ENCODE data around the gene RALGPS1. TPM values are rescaled to one million over a fixed set of nuclear protein-coding genes. Genes with fewer than 3 reads are reported as not detected.

RALGPS1 gene
- total and polyA plus RNA-seq, 2 of the 8 experiments (the other 6 are each of a cell fraction or from before 2014, with no cell fraction given): 20.0 to 23.5 TPM

GRCh38 chr9:127139775-127140174 lies 225.2 kb downstream of the RALGPS1 start:
- H4K20me1 ChIP-seq (replicated peaks in 1 of 2; ENCODE audit: control insufficient read depth in 1 of 2, insufficient read depth in 2 of 2, low read length in 2 of 2): no peaks in the 10 kb centered on the region
- H3K23me2 ChIP-seq (ENCODE audit: low read depth, low read length): no peaks in the 10 kb centered on the region
- H3K56ac ChIP-seq (replicated peaks; ENCODE audit: insufficient read length, low read depth, low read length): no peak overlapping the region
- H3K14ac ChIP-seq (ENCODE audit: insufficient read length): no peak overlapping the region
- H3K9me3 ChIP-seq (ENCODE audit: insufficient read depth in 2 of 2, low read depth in 1 of 2, low read length in 1 of 2): no peaks in the 10 kb centered on the region
- H3K36me3 ChIP-seq (ENCODE audit: control insufficient read depth in 2 of 4, insufficient read depth in 4 of 4, low read length in 3 of 4): no peaks in the 10 kb centered on the region
- no peak overlapping the region for H2BK120ac ChIP-seq (replicated peaks; ENCODE audit: low read depth, low read length)
- H4K91ac ChIP-seq (replicated peaks; ENCODE audit: insufficient read length, low read length): no peak overlapping the region
- H3K4me3 ChIP-seq (ENCODE audit: extremely low read depth in 1 of 4, insufficient read depth in 2 of 4, low read depth in 3 of 4, low read length in 4 of 4): no peak overlapping the region
- H4K5ac ChIP-seq (ENCODE audit: insufficient read length, low read depth, low read length): no peak overlapping the region
- H3K4me2 ChIP-seq (ENCODE audit: insufficient read depth in 1 of 2, low read depth in 2 of 2, low read length in 2 of 2): no peak overlapping the region
- ChIA-PET CTCF (ENCODE audit: partially characterized antibody) (interaction anchor here (0.8 to 1.3 kb wide), 2 partner anchors 9 to 199 kb away, joined by 3 to 4 read pairs; no protein-coding TSS in a partner anchor), POLR2A (ENCODE audit: partially characterized antibody) (interaction anchor here (2.4 kb wide), 1 partner anchor 11 kb away, joined by 10 read pairs; no protein-coding TSS in a partner anchor)
- no peak overlapping the region for H3K23ac ChIP-seq (ENCODE audit: insufficient read length)
- DNase-seq (ENCODE audit: low read depth in 1 of 2, low spot score in 2 of 2): no peak
- no peak overlapping the region for H4K8ac ChIP-seq (ENCODE audit: extremely low read depth, insufficient read depth, low read length)
- no peak overlapping the region for H2BK15ac ChIP-seq (ENCODE audit: low read length)
- WGBS, 2 experiments (ENCODE audit: extremely low coverage in 1 of 2, insufficient coverage in 1 of 2, insufficient read length in 1 of 2, insufficient replicate concordance in 2 of 2, low coverage in 1 of 2, low lambda C conversion rate in 2 of 2, missing lambda C conversion rate in 1 of 2): 86% methylated on average over 6 of the region's 6 CpGs; no CpG with 5 or more reads in 1 of the 2 experiments
- no peak overlapping the region for H2AFZ ChIP-seq (ENCODE audit: low read length)
- no peak overlapping the region for H2AK5ac ChIP-seq (ENCODE audit: low read depth, low read length)
- no peaks in the 10 kb centered on the region for H3K79me2 ChIP-seq (ENCODE audit: control insufficient read depth in 1 of 2, insufficient read depth in 2 of 2, low read length in 2 of 2)
- H3K4ac ChIP-seq (replicated peaks; ENCODE audit: insufficient read length, low read depth, low read length): no peak overlapping the region
- H3K18ac ChIP-seq (ENCODE audit: extremely low read depth, low read length): no peak overlapping the region
- peaks cover 0 to 8% (median 6%) of the 10 kb centered on the region in 4 experiments; a peak in 5 of 7 replicates for H3K4me1 ChIP-seq (replicated peaks in 1 of 4; ENCODE audit: control insufficient read depth in 3 of 4, insufficient read depth in 4 of 4, low read length in 3 of 4)
- H2BK5ac ChIP-seq (ENCODE audit: low read depth, low read length): no peak overlapping the region
- H3K9ac ChIP-seq (replicated peaks in 1 of 4; ENCODE audit: extremely low read depth in 1 of 4, low read depth in 3 of 4, low read length in 3 of 4): no peak overlapping the region
- H2BK20ac ChIP-seq (ENCODE audit: low read length): no peak overlapping the region
- H3K27me3 ChIP-seq (replicated peaks in 1 of 4; ENCODE audit: control insufficient read depth in 3 of 4, extremely low read depth in 1 of 4, insufficient read depth in 3 of 4, low read length in 3 of 4): no peaks in the 10 kb centered on the region
- H3K27ac ChIP-seq (ENCODE audit: low read depth, low read length): no peak overlapping the region
- H2BK12ac ChIP-seq (ENCODE audit: low read depth, low read length): no peak overlapping the region
- no peaks in the 10 kb centered on the region for H3K79me1 ChIP-seq (ENCODE audit: low read depth, low read length)
- FAIRE-seq: no peak
- no peak for TF ChIP-seq ATF3 (IDR thresholded peaks at IDR 0.05; ENCODE audit: insufficient read depth, low read depth, low read length)
- TF ChIP-seq EP300 (IDR thresholded peaks at IDR 0.05; ENCODE audit: borderline replicate concordance in 1 of 2, low read depth in 2 of 2, low read length in 2 of 2): no peak
- TF ChIP-seq YY1 (IDR thresholded peaks at IDR 0.05; ENCODE audit: low read depth, low read length): no peak
- TF ChIP-seq POLR2A (IDR thresholded peaks at IDR 0.05; ENCODE audit: control extremely low read depth in 1 of 2, low read depth in 2 of 2, low read length in 2 of 2): no peak
- no peak for TF ChIP-seq HDAC6 (IDR thresholded peaks at IDR 0.05; ENCODE audit: low read depth, low read length)
- no peak for TF ChIP-seq RNF2 (IDR thresholded peaks at IDR 0.05; ENCODE audit: borderline replicate concordance, low read depth, low read length, missing control alignments, poor library complexity, severe bottlenecking)
- TF ChIP-seq KDM5A (IDR thresholded peaks at IDR 0.05; ENCODE audit: low read length): no peak
- TF ChIP-seq RAD21 (IDR thresholded peaks at IDR 0.05 in 1 of 2, conservative IDR thresholded peaks at IDR 0.05 in 1 of 2; ENCODE audit: low read depth in 2 of 2, low read length in 2 of 2): no peak
- TF ChIP-seq HDAC2 (IDR thresholded peaks at IDR 0.05; ENCODE audit: borderline replicate concordance in 1 of 2, low read depth in 2 of 2, low read length in 2 of 2): no peak
- no peak for TF ChIP-seq RFX5 (IDR thresholded peaks at IDR 0.05; ENCODE audit: borderline replicate concordance, low read depth, low read length)
- no peak for TF ChIP-seq TCF12 (IDR thresholded peaks at IDR 0.05; ENCODE audit: low read depth, low read length)
- no peak for TF ChIP-seq TBP (IDR thresholded peaks at IDR 0.05; ENCODE audit: low read depth, low read length)
- TF ChIP-seq GTF2F1 (IDR thresholded peaks at IDR 0.05; ENCODE audit: borderline replicate concordance, low read depth, low read length): no peak

All from H1 (cell line).